ENCODE measurements around the gene PNLIPRP1. TPM values are rescaled to one million over a fixed set of nuclear protein-coding genes. Genes with fewer than 3 reads are reported as not detected.

The PNLIPRP1 gene
- total RNA-seq, 1 donor from 2014 or later = not detected

GRCh38 chr10:116636976-116637375, 46.2 kb downstream of the PNLIPRP1 start:
- Mint-ChIP-seq H3K27ac (ENCODE audit: unreplicated experiment) (no peak overlapping the region), H3K4me3 (no peak overlapping the region), H3K36me3 (ENCODE audit: low read depth) (peaks cover 5% of the 10 kb centered on the region), H3K27me3 (ENCODE audit: low read depth) (peaks cover 2% of the 10 kb centered on the region), H3K4me1 (peaks cover 3% of the 10 kb centered on the region), H3K9me3 (peaks cover 9% of the 10 kb centered on the region)
- DNase-seq (ENCODE audit: low read depth, low spot score) = no peak
- TF ChIP-seq CTCF (conservative IDR thresholded peaks at IDR 0.05) = no peak

GRCh38 chr10:116637830-116638229, 47.1 kb downstream of the PNLIPRP1 start:
- Mint-ChIP-seq H3K27me3 (ENCODE audit: low read depth) (peaks cover 9% of the 10 kb centered on the region), H3K27ac (ENCODE audit: unreplicated experiment) (no peak overlapping the region), H3K4me1 (no peaks in the 10 kb centered on the region), H3K9me3 (peaks cover 13% of the 10 kb centered on the region), H3K4me3 (no peak overlapping the region), H3K36me3 (ENCODE audit: low read depth) (peaks cover 8% of the 10 kb centered on the region)
- TF ChIP-seq CTCF (conservative IDR thresholded peaks at IDR 0.05) = no peak
- no peak for DNase-seq (ENCODE audit: low read depth, low spot score)

- Mint-ChIP-seq H3K27ac (ENCODE audit: unreplicated experiment) (no peak overlapping the region), H3K27me3 (ENCODE audit: low read depth) (peaks cover 25% of the 10 kb centered on the region), H3K4me3 (no peak overlapping the region), H3K9me3 (peaks cover 26% of the 10 kb centered on the region), H3K4me1 (no peaks in the 10 kb centered on the region), H3K36me3 (ENCODE audit: low read depth) (peaks cover 8% of the 10 kb centered on the region)
- no peak for DNase-seq (ENCODE audit: low read depth, low spot score)
- TF ChIP-seq CTCF (conservative IDR thresholded peaks at IDR 0.05) = no peak
Observed at GRCh38 chr10:116646502-116646901, 55.7 kb downstream of the PNLIPRP1 start.

GRCh38 chr10:116648903-116649302, 58.1 kb downstream of the PNLIPRP1 start:
- no peaks in the 10 kb centered on the region for H3K4me1 Mint-ChIP-seq
- peaks cover 15% of the 10 kb centered on the region for H3K27me3 Mint-ChIP-seq (ENCODE audit: low read depth)
- no peak for TF ChIP-seq CTCF (conservative IDR thresholded peaks at IDR 0.05)
- no peak overlapping the region for H3K27ac Mint-ChIP-seq (ENCODE audit: unreplicated experiment)
- peaks cover 5% of the 10 kb centered on the region for H3K36me3 Mint-ChIP-seq (ENCODE audit: low read depth)
- DNase-seq (ENCODE audit: low read depth, low spot score) = no peak
- no peak overlapping the region for H3K4me3 Mint-ChIP-seq
- peaks cover 23% of the 10 kb centered on the region for H3K9me3 Mint-ChIP-seq

GRCh38 chr10:116653885-116654284, 63.1 kb downstream of the PNLIPRP1 start:
- Mint-ChIP-seq H3K36me3 (ENCODE audit: low read depth) (peaks cover 5% of the 10 kb centered on the region), H3K27me3 (ENCODE audit: low read depth) (peaks cover 9% of the 10 kb centered on the region), H3K9me3 (peaks cover 19% of the 10 kb centered on the region), H3K4me3 (no peak overlapping the region), H3K27ac (ENCODE audit: unreplicated experiment) (no peak overlapping the region), H3K4me1 (peaks cover 4% of the 10 kb centered on the region)
- TF ChIP-seq CTCF (conservative IDR thresholded peaks at IDR 0.05) = no peak
- no peak for DNase-seq (ENCODE audit: low read depth, low spot score)

- Mint-ChIP-seq H3K4me3 (no peak overlapping the region), H3K4me1 (peaks cover 4% of the 10 kb centered on the region), H3K36me3 (ENCODE audit: low read depth) (peaks cover 3% of the 10 kb centered on the region), H3K27ac (ENCODE audit: unreplicated experiment) (no peak overlapping the region), H3K9me3 (peaks cover 12% of the 10 kb centered on the region), H3K27me3 (ENCODE audit: low read depth) (peaks cover 9% of the 10 kb centered on the region)
- peak; percentile 31 for DNase-seq (ENCODE audit: low read depth, low spot score)
- peak; percentile 60 for TF ChIP-seq CTCF (conservative IDR thresholded peaks at IDR 0.05)
Observed at GRCh38 chr10:116654816-116655215, 64.1 kb downstream of the PNLIPRP1 start.

All from neural crest cell (in vitro differentiated cells).